Stimulated activated CD8-positive, alpha-beta memory T cell treated with anti-CD3 and anti-CD28 coated beads, Interleukin-12 subunit alpha, Interleukin-12 subunit beta, amount 100 ng/mL, for 24 hours (primary cell): ENCODE results near the gene PRPS2.

ENCODE experiments used
- DNase-seq: peaks from one replicate; pipeline ENCODE4 v3.0.0-alpha.2; 2020; ENCODE audit errors: extremely low read depth

Gene PRPS2

GRCh38 chrX:12817528-12817927, 26.3 kb downstream of the PRPS2 start:
- no peak for DNase-seq

- no peak for DNase-seq
Measured at GRCh38 chrX:12819222-12819621, 28.0 kb downstream of the PRPS2 start.

- no peak for DNase-seq
Measured at GRCh38 chrX:12820737-12821136, 29.5 kb downstream of the PRPS2 start.

- no peak for DNase-seq
Measured at GRCh38 chrX:12824944-12825343, 33.7 kb downstream of the PRPS2 start.

GRCh38 chrX:12825801-12826200, 34.6 kb downstream of the PRPS2 start:
- no peak for DNase-seq

GRCh38 chrX:12843061-12843667, 52.0 kb downstream of the PRPS2 start:
- DNase-seq: no peak

GRCh38 chrX:12843668-12844279, 52.6 kb downstream of the PRPS2 start:
- DNase-seq: no peak

- DNase-seq: no peak
Measured at GRCh38 chrX:12844319-12844718, 53.1 kb downstream of the PRPS2 start.

- DNase-seq: no peak
Measured at GRCh38 chrX:12865359-12865758, 74.1 kb downstream of the PRPS2 start.

- no peak for DNase-seq
Measured at GRCh38 chrX:12866451-12867377, 75.5 kb downstream of the PRPS2 start, which contains the start of gene TLR7. Gene TLR7, plus strand, starts transcription at chrX:12867072. Its CDS starts 507 bp downstream, at chrX:12867579.

GRCh38 chrX:12867685-12868084, 76.5 kb downstream of the PRPS2 start:
- DNase-seq: no peak

GRCh38 chrX:12868747-12869146, 77.5 kb downstream of the PRPS2 start:
- no peak for DNase-seq

- DNase-seq: no peak
Measured at GRCh38 chrX:12871257-12871656, 80.0 kb downstream of the PRPS2 start.

GRCh38 chrX:12872741-12873140, 81.5 kb downstream of the PRPS2 start:
- no peak for DNase-seq
